Panc1 (cell line): ENCODE results near the gene SMC5.

Experiments
- POLR2AphosphoS5 ChIP-seq: IDR thresholded peaks from 2 replicates; pipeline ENCODE4 v1.6.1; 2012; ENCODE audit warnings: mild to moderate bottlenecking, low read depth, low read length, moderate library complexity
- SIN3A ChIP-seq: IDR thresholded peaks from 2 replicates; pipeline ENCODE4 v1.6.1; 2012; ENCODE audit warnings: low read depth, mild to moderate bottlenecking, low read length, moderate library complexity, borderline replicate concordance; ENCODE audit not compliant: insufficient read depth
- TCF7L2 ChIP-seq: IDR thresholded peaks from 2 replicates; pipeline ENCODE4 v1.6.1; 2011; ENCODE audit warnings: mild to moderate bottlenecking, low read depth, low read length, inconsistent platforms
- TF ChIP-seq, protein P1 (sequence below): fragments of 450-650 bp; IDR thresholded peaks from 2 replicates; pipeline ENCODE4 v1.5.1; 2017; ENCODE audit warnings: mild to moderate bottlenecking
- TF ChIP-seq, protein P2 (sequence below), 2 experiments: IDR thresholded peaks; 2 replicates each; pipeline ENCODE4 v1.6.1; 2011 to 2012; ENCODE audit warnings: low read depth in 2 of 2, control low read depth in 1 of 2, low read length in 1 of 2, mild to moderate bottlenecking in 1 of 2, moderate library complexity in 1 of 2; ENCODE audit not compliant: insufficient read depth in 1 of 2

DNA sequence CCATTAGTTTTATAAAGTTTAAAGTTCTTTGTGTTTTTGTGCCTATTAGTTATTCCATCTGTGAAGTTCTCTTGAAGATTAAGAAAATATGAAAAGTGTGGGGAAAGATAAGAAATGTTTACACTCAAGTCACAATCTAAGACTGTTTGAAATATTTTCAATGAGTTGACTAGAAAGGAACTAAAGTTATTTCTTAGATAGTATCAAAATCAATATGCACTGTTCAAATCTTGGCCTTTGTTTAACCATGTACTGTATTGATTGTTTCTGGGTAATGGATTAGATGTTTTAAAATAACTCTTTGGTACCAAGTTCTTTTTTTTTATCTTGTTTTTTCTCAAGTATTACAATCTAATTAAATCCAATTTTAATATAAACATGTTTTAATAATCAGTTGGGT, 46.0 kb downstream of the SMC5 start:
- no peak for TF ChIP-seq TCF7L2
- TF ChIP-seq, protein P1, sequence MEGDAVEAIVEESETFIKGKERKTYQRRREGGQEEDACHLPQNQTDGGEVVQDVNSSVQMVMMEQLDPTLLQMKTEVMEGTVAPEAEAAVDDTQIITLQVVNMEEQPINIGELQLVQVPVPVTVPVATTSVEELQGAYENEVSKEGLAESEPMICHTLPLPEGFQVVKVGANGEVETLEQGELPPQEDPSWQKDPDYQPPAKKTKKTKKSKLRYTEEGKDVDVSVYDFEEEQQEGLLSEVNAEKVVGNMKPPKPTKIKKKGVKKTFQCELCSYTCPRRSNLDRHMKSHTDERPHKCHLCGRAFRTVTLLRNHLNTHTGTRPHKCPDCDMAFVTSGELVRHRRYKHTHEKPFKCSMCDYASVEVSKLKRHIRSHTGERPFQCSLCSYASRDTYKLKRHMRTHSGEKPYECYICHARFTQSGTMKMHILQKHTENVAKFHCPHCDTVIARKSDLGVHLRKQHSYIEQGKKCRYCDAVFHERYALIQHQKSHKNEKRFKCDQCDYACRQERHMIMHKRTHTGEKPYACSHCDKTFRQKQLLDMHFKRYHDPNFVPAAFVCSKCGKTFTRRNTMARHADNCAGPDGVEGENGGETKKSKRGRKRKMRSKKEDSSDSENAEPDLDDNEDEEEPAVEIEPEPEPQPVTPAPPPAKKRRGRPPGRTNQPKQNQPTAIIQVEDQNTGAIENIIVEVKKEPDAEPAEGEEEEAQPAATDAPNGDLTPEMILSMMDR, result no peak
- TF ChIP-seq POLR2AphosphoS5, result no peak
- no peak for TF ChIP-seq SIN3A
- TF ChIP-seq, protein P2, sequence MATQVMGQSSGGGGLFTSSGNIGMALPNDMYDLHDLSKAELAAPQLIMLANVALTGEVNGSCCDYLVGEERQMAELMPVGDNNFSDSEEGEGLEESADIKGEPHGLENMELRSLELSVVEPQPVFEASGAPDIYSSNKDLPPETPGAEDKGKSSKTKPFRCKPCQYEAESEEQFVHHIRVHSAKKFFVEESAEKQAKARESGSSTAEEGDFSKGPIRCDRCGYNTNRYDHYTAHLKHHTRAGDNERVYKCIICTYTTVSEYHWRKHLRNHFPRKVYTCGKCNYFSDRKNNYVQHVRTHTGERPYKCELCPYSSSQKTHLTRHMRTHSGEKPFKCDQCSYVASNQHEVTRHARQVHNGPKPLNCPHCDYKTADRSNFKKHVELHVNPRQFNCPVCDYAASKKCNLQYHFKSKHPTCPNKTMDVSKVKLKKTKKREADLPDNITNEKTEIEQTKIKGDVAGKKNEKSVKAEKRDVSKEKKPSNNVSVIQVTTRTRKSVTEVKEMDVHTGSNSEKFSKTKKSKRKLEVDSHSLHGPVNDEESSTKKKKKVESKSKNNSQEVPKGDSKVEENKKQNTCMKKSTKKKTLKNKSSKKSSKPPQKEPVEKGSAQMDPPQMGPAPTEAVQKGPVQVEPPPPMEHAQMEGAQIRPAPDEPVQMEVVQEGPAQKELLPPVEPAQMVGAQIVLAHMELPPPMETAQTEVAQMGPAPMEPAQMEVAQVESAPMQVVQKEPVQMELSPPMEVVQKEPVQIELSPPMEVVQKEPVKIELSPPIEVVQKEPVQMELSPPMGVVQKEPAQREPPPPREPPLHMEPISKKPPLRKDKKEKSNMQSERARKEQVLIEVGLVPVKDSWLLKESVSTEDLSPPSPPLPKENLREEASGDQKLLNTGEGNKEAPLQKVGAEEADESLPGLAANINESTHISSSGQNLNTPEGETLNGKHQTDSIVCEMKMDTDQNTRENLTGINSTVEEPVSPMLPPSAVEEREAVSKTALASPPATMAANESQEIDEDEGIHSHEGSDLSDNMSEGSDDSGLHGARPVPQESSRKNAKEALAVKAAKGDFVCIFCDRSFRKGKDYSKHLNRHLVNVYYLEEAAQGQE (IDR thresholded peaks at IDR 0.05; ENCODE audit: insufficient read depth in 1 of 2, low read depth in 2 of 2, low read length in 1 of 2), result no peak
